DMS53 treated with DMSO at 0.1 percent for 48 hours (cell line): ENCODE data around the gene KCTD15.

Experiments used
- DNase-seq: peaks from one replicate; lab custom pipeline; 2025; ENCODE audit not compliant: unreplicated experiment; lab: John Stamatoyannopoulos, UW

KCTD15 gene

GRCh38 chr19:33845498-33845897, 48.8 kb downstream of the KCTD15 start:
- DNase-seq, result no peak

- DNase-seq, result no peak
These were observed 53.0 kb downstream of the KCTD15 start for GRCh38 chr19:33849551-33850147.

GRCh38 chr19:33859016-33859415, 62.3 kb downstream of the KCTD15 start:
- no peak for DNase-seq

- no peak for DNase-seq
These were observed 63.8 kb downstream of the KCTD15 start for GRCh38 chr19:33860312-33861090.

- no peak for DNase-seq
These were observed 65.3 kb downstream of the KCTD15 start for GRCh38 chr19:33861950-33862349.

GRCh38 chr19:33862981-33863380, 66.3 kb downstream of the KCTD15 start:
- DNase-seq, result no peak

GRCh38 chr19:33863436-33863835, 66.8 kb downstream of the KCTD15 start:
- no peak for DNase-seq

- no peak for DNase-seq
These were observed 67.7 kb downstream of the KCTD15 start for GRCh38 chr19:33864311-33864850.

- DNase-seq, result no peak
These were observed 68.6 kb downstream of the KCTD15 start for GRCh38 chr19:33865306-33865705.
